GM12878 (cell line): ENCODE data around the gene NYAP1. TPM values are rescaled to one million over a fixed set of nuclear protein-coding genes. Genes with fewer than 3 reads are reported as not detected.

Experiments used
- ATAC-seq: fragments of 200-7000 bp; cut with Tn5 transposase; 3 replicates; pipeline ENCODE4 v1.9.1; 2020; ENCODE audit warnings: mild to moderate bottlenecking, moderate library complexity
- BruUV-seq: library from RNA; stranded (reverse); fragments of 400-500 nt; replicated peaks from 2 replicates; lab custom pipeline; 2021; lab: Mats Ljungman, UMichigan
- CTCF ChIA-PET: fragments of 300-600 bp; sonication (Branson Sonifier 250); formaldehyde crosslinking; extraction: SDS; loops from one replicate; lab custom pipeline; 2021; ENCODE audit warnings: inconsistent platforms; lab: Yijun Ruan, JAX
- POLR2A ChIA-PET: fragments of 350-600 bp; formaldehyde crosslinking; extraction: SDS; loops from one replicate; lab custom pipeline; 2021; ENCODE audit warnings: inconsistent platforms; lab: Charles Lee
- RAD21 ChIA-PET: fragments of 300-600 bp; sonication (Branson Sonifier 250); formaldehyde crosslinking; loops from one replicate; lab custom pipeline; 2023; ENCODE audit warnings: antibody characterized with exemption; ENCODE audit not compliant: unreplicated experiment; lab: Charles Lee
- SMC1A ChIA-PET: fragments of 300-600 bp; sonication (Branson Sonifier 250); formaldehyde crosslinking; loops from one replicate; lab custom pipeline; 2023; ENCODE audit not compliant: unreplicated experiment, uncharacterized antibody; lab: Charles Lee
- DNase-seq: peaks from one replicate; pipeline ENCODE4 v3.0.0-alpha.2; 2011; ENCODE audit warnings: low read depth, low spot score
- FAIRE-seq: peaks from 3 replicates; lab custom pipeline; 2011; peaks lifted over from hg19 to GRCh38; lab: Jason Lieb, UNC
- H2AFZ ChIP-seq: 2 replicates; pipeline ENCODE4 v1.6.0; 2011; ENCODE audit warnings: low read depth, low read length, control low read depth; ENCODE audit not compliant: control insufficient read depth
- H3K27ac ChIP-seq: 2 replicates; pipeline ENCODE4 v1.5.1; 2011; ENCODE audit warnings: control low read depth; ENCODE audit not compliant: control insufficient read depth, insufficient read depth
- H3K27me3 ChIP-seq, 2 experiments: replicated peaks in 1 of 2; 2 replicates each; pipeline versions ENCODE4 v1.6.0 to v1.6.1; 2011; ENCODE audit warnings: low read length in 1 of 2; ENCODE audit not compliant: control insufficient read depth in 2 of 2, insufficient read depth in 2 of 2
- H3K36me3 ChIP-seq, 2 experiments: 2 replicates each; pipeline ENCODE4 v1.5.1; 2011; ENCODE audit warnings: low read length in 1 of 2; ENCODE audit not compliant: control insufficient read depth in 2 of 2, insufficient read depth in 2 of 2
- H3K4me1 ChIP-seq: 2 replicates; pipeline ENCODE4 v1.6.1; 2011; ENCODE audit warnings: mild to moderate bottlenecking, low read length, moderate library complexity, mixed read lengths; ENCODE audit not compliant: control insufficient read depth, insufficient read depth
- H3K4me2 ChIP-seq: 2 replicates; pipeline ENCODE4 v1.6.0; 2011; ENCODE audit warnings: control low read depth; ENCODE audit not compliant: control insufficient read depth, insufficient read depth
- H3K4me3 ChIP-seq: fragments of 200-600 bp; sonication (generic); 2 replicates; pipeline ENCODE4 v1.5.1; 2016
- H3K79me2 ChIP-seq: 2 replicates; pipeline ENCODE4 v1.6.0; 2011; ENCODE audit warnings: low read length; ENCODE audit not compliant: control insufficient read depth, insufficient read depth
- H3K9ac ChIP-seq: 2 replicates; pipeline ENCODE4 v1.8.0; 2011; ENCODE audit warnings: low read length, control low read depth, mixed read lengths; ENCODE audit not compliant: control insufficient read depth, insufficient read depth
- H3K9me3 ChIP-seq: replicated peaks from 3 replicates; pipeline ENCODE4 v1.5.1; 2011; ENCODE audit warnings: mild to moderate bottlenecking, low read length; ENCODE audit not compliant: control insufficient read depth, insufficient read depth
- H4K20me1 ChIP-seq: 2 replicates; pipeline ENCODE4 v1.6.0; 2011; ENCODE audit not compliant: control insufficient read depth, insufficient read depth
- ATF7 ChIP-seq: fragments of 450-650 bp; IDR thresholded peaks from 2 replicates; pipeline ENCODE4 v1.6.1; 2016; ENCODE audit warnings: low read depth, mild to moderate bottlenecking
- CBX3 ChIP-seq: fragments of 200-600 bp; sonication (generic); IDR thresholded peaks from 2 replicates; pipeline ENCODE4 v1.6.1; 2016; ENCODE audit warnings: low read depth, borderline replicate concordance
- HSF1 ChIP-seq: fragments of 150-350 bp; IDR thresholded peaks from 2 replicates; pipeline ENCODE4 v1.6.1; 2014; ENCODE audit warnings: mild to moderate bottlenecking, low read depth, low read length
- IRF4 ChIP-seq: IDR thresholded peaks from 2 replicates; pipeline ENCODE4 v1.6.1; 2011; ENCODE audit warnings: low read depth, low read length
- JUNB ChIP-seq: IDR thresholded peaks from 2 replicates; pipeline ENCODE4 v1.6.1; 2016; ENCODE audit warnings: antibody characterized with exemption, mild to moderate bottlenecking
- KAT2A ChIP-seq: conservative IDR thresholded peaks from 2 replicates; pipeline ENCODE4 v1.6.1; 2011; ENCODE audit warnings: low read depth, low read length; ENCODE audit not compliant: control insufficient read depth
- POLR2AphosphoS2 ChIP-seq: IDR thresholded peaks from 2 replicates; pipeline ENCODE4 v1.6.1; 2011; ENCODE audit warnings: low read depth, mild to moderate bottlenecking, low read length, improper control_type of control experiment, moderate library complexity
- SP1 ChIP-seq: IDR thresholded peaks from one replicate; pipeline ENCODE4 v1.6.1; 2011; ENCODE audit warnings: low read depth, low read length
- SUPT20H ChIP-seq: IDR thresholded peaks from 2 replicates; pipeline ENCODE4 v1.6.1; 2011; ENCODE audit warnings: low read depth, mild to moderate bottlenecking, low read length, moderate library complexity, borderline replicate concordance; ENCODE audit not compliant: control insufficient read depth
- TCF7 ChIP-seq: IDR thresholded peaks from 2 replicates; pipeline ENCODE4 v1.6.1; 2014; ENCODE audit warnings: antibody characterized with exemption, borderline replicate concordance
- ZNF207 ChIP-seq: fragments of 450-650 bp; IDR thresholded peaks from 2 replicates; pipeline ENCODE4 v1.6.1; 2014; ENCODE audit warnings: antibody characterized with exemption, mild to moderate bottlenecking, borderline replicate concordance
- WGBS: methylation state at CpG from one replicate; pipeline ENCODE4 v1.1.6; 2016; ENCODE audit warnings: low lambda C conversion rate; ENCODE audit not compliant: insufficient replicate concordance, insufficient coverage; ENCODE audit errors: missing lambda C conversion rate; 5-methylcytosine and 5-hydroxymethylcytosine counted together
- in situ Hi-C: fragments of 300-500 bp; cut with MboI; formaldehyde crosslinking; loops from 9 replicates; pipeline ENCODE4 v1.14.3; 2018; ENCODE audit warnings: mixed read lengths
- intact Hi-C: fragments of 100-400 bp; cut with micrococcal nuclease; formaldehyde crosslinking; loops from one replicate; pipeline ENCODE4 v1.14.2; 2022; ENCODE audit not compliant: unreplicated experiment
- polyA plus RNA-seq, 11 experiments: library from polyadenylated mRNA; depleted of rRNA in 4 of 11; unstranded in 6 of 11; stranded (reverse) in 5 of 11; fragments of >200 nt; fragmentation: Nextera tagmentation in 4 of 11; fragmentation: Illumina TruSeq in 1 of 11; extraction: Ambion mirVana in 4 of 11; extraction: Trizol in 1 of 11; gene quantifications; 1 replicate in 1 of 11; 2 replicates in 10 of 11; pipeline versions ENCODE4 v1.2.1 to v1.2.3, GENCODE V29; 2011 to 2016; ENCODE audit warnings: inconsistent platforms in 2 of 11, missing spikeins in 2 of 11, low read depth in 1 of 11
- total RNA-seq, 4 experiments: library from RNA; depleted of rRNA in 3 of 4; stranded (reverse); fragments of >200 nt in 3 of 4; fragmentation: Illumina TruSeq in 1 of 4; extraction: Trizol in 1 of 4; gene quantifications; 2 replicates each; pipeline versions ENCODE4 v1.2.1 to v1.2.3, GENCODE V29; 2013 to 2021
- TF ChIP-seq, protein P1 (sequence below): fragments of 450-650 bp; IDR thresholded peaks from 2 replicates; pipeline ENCODE4 v1.6.1; 2016; ENCODE audit warnings: mild to moderate bottlenecking, moderate library complexity, borderline replicate concordance

NYAP1 gene
- total and polyA plus RNA-seq, 10 of the 15 experiments (the other 5 are each of a cell fraction or from before 2014, with no cell fraction given), result 0.04 to 0.28 (median 0.11) TPM; not detected in 6

- no peak overlapping the region for H3K9ac ChIP-seq
- TF ChIP-seq POLR2AphosphoS2 (no peak), CBX3 (no peak)
- no peak overlapping the region for H3K27ac ChIP-seq
- RAD21 ChIA-PET, result interaction anchor here (0.9 to 1.4 kb wide), 2 partner anchors 20 to 74 kb away, joined by 3 to 7 read pairs; no protein-coding TSS in a partner anchor
- H3K79me2 ChIP-seq, result no peaks in the 10 kb centered on the region
- no peaks in the 10 kb centered on the region for H4K20me1 ChIP-seq
- CTCF ChIA-PET, result no interaction called here
- in situ Hi-C loops (no loop called here), intact Hi-C loops (no loop called here)
- DNase-seq, result no peak
- 40% methylated on average over 4 of the region's 4 CpGs for WGBS
- no TSS peak for BruUV-seq
- ATAC-seq, result no peak
- no peaks in the 10 kb centered on the region for H3K27me3 ChIP-seq
- H3K36me3 ChIP-seq, result no peaks in the 10 kb centered on the region
- POLR2A ChIA-PET, result no interaction called here
- no peaks in the 10 kb centered on the region for H3K9me3 ChIP-seq
- H3K4me3 ChIP-seq, result no peak overlapping the region
- no peak overlapping the region for H2AFZ ChIP-seq
- SMC1A ChIA-PET, result interaction anchor here (1.1 kb wide), 1 partner anchor 74 kb away, joined by 4 read pairs; no protein-coding TSS in a partner anchor
- no peak overlapping the region for H3K4me2 ChIP-seq
- no peak for FAIRE-seq
- H3K4me1 ChIP-seq, result peaks cover 7% of the 10 kb centered on the region
Measured at GRCh38 chr7:100485471-100485876, 1.7 kb downstream of the NYAP1 start.

DNA sequence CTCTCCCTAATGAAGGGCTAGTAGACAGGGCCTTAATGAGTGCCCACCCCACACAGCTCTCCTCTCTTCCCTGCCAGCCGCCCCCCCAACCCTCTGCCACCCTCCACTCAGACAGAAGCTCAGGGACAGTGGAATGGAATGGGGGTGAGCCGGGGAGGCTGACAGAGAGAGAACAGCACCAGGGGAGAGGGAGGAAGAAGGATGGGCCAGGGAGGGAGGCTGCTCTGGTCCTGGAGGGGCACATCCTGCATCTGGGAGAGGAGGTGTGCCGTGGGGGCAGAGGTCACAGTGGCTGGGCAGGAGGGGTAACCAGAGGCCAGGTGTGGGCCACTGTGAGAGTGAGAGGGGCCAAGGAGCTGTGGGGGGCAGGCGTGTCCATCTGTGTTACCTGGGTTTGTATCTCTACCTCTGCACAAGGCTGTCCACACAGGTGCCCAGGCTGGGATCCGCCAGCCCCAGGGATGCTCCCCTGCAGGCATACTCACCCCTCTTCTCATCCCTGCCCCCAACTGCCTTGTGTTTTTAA lies 2.4 kb downstream of the NYAP1 start:
- intact Hi-C loops (no loop called here), in situ Hi-C loops (no loop called here)
- no peak overlapping the region for H3K4me2 ChIP-seq
- DNase-seq (no peak), ATAC-seq (no peak)
- no peaks in the 10 kb centered on the region for H3K9me3 ChIP-seq
- no peaks in the 10 kb centered on the region for H4K20me1 ChIP-seq
- WGBS, result 25% methylated on average over 4 of the region's 5 CpGs
- H3K9ac ChIP-seq, result no peak overlapping the region
- H3K79me2 ChIP-seq, result no peaks in the 10 kb centered on the region
- no peaks in the 10 kb centered on the region for H3K27me3 ChIP-seq
- no peaks in the 10 kb centered on the region for H3K36me3 ChIP-seq
- BruUV-seq, result no TSS peak
- ChIA-PET POLR2A (no interaction called here), SMC1A (no interaction called here)
- TF ChIP-seq ATF7 (no peak), HSF1 (no peak), JUNB (no peak), SUPT20H (no peak), IRF4 (no peak), ZNF207 (no peak), SP1 (no peak), KAT2A (no peak), TCF7 (no peak)
- TF ChIP-seq, protein P1, sequence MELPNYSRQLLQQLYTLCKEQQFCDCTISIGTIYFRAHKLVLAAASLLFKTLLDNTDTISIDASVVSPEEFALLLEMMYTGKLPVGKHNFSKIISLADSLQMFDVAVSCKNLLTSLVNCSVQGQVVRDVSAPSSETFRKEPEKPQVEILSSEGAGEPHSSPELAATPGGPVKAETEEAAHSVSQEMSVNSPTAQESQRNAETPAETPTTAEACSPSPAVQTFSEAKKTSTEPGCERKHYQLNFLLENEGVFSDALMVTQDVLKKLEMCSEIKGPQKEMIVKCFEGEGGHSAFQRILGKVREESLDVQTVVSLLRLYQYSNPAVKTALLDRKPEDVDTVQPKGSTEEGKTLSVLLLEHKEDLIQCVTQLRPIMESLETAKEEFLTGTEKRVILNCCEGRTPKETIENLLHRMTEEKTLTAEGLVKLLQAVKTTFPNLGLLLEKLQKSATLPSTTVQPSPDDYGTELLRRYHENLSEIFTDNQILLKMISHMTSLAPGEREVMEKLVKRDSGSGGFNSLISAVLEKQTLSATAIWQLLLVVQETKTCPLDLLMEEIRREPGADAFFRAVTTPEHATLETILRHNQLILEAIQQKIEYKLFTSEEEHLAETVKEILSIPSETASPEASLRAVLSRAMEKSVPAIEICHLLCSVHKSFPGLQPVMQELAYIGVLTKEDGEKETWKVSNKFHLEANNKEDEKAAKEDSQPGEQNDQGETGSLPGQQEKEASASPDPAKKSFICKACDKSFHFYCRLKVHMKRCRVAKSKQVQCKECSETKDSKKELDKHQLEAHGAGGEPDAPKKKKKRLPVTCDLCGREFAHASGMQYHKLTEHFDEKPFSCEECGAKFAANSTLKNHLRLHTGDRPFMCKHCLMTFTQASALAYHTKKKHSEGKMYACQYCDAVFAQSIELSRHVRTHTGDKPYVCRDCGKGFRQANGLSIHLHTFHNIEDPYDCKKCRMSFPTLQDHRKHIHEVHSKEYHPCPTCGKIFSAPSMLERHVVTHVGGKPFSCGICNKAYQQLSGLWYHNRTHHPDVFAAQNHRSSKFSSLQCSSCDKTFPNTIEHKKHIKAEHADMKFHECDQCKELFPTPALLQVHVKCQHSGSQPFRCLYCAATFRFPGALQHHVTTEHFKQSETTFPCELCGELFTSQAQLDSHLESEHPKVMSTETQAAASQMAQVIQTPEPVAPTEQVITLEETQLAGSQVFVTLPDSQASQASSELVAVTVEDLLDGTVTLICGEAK, result no peak
- TF ChIP-seq, all 136 proteins: peak for 0
- Histone ChIP-seq H3K27ac (no peak overlapping the region), H2AFZ (no peak overlapping the region), H3K4me1 (peaks cover 7% of the 10 kb centered on the region), H3K4me3 (no peak overlapping the region)
- ChIA-PET RAD21 (no interaction called here), CTCF (interaction anchor here (0.6 to 1.2 kb wide), 3 partner anchors 23 to 159 kb away, joined by 3 to 10 read pairs (median 4); no protein-coding TSS in a partner anchor)
- FAIRE-seq, result no peak
